GM11168 (cell line): ENCODE measurements around the gene TXLNG.
"Not testable (repeated sequence)": the region's sequence is repeated elsewhere in the genome, so short reads cannot be mapped to it uniquely, and the experiment has no call there.

ENCODE experiments used
- in situ Hi-C: fragments of 300-500 bp; cut with MboI; formaldehyde crosslinking; loops from one replicate; pipeline ENCODE4 v1.12.0; 2022; ENCODE audit warnings: low sequenced_read_pairs; ENCODE audit not compliant: unreplicated experiment

TXLNG gene

GRCh38 chrX:16784440-16784839, 1.8 kb upstream of the TXLNG start:
- in situ Hi-C loops, result not testable (repeated sequence)

- in situ Hi-C loops, result no loop called here
Measured at GRCh38 chrX:16785247-16786138, 773 bp upstream of the TXLNG start.

- in situ Hi-C loops, result no loop called here
Measured at GRCh38 chrX:16786791-16787735, 797 bp downstream of the TXLNG start.

GRCh38 chrX:16788477-16788876, 2.2 kb downstream of the TXLNG start:
- in situ Hi-C loops, result no loop called here

GRCh38 chrX:16796298-16796697, 10.0 kb downstream of the TXLNG start:
- in situ Hi-C loops, result no loop called here

- in situ Hi-C loops, result no loop called here
Measured at GRCh38 chrX:16797358-16797757, 11.1 kb downstream of the TXLNG start.

- in situ Hi-C loops, result no loop called here
Measured at GRCh38 chrX:16797841-16798240, 11.6 kb downstream of the TXLNG start.

GRCh38 chrX:16804923-16805464, 18.7 kb downstream of the TXLNG start:
- in situ Hi-C loops, result no loop called here

GRCh38 chrX:16807548-16807947, 21.3 kb downstream of the TXLNG start:
- in situ Hi-C loops, result no loop called here

- in situ Hi-C loops, result no loop called here
Measured at GRCh38 chrX:16807976-16808542, 21.8 kb downstream of the TXLNG start.

- in situ Hi-C loops, result no loop called here
Measured at GRCh38 chrX:16814597-16814996, 28.3 kb downstream of the TXLNG start.

GRCh38 chrX:16819634-16820033, 33.4 kb downstream of the TXLNG start:
- in situ Hi-C loops, result no loop called here

GRCh38 chrX:16822723-16823122, 36.5 kb downstream of the TXLNG start:
- in situ Hi-C loops, result no loop called here

- in situ Hi-C loops, result no loop called here
Measured at GRCh38 chrX:16825264-16826035, 39.2 kb downstream of the TXLNG start.

GRCh38 chrX:16826207-16826606, 39.9 kb downstream of the TXLNG start:
- in situ Hi-C loops, result no loop called here

- in situ Hi-C loops, result no loop called here
Measured at GRCh38 chrX:16827225-16827624, 41.0 kb downstream of the TXLNG start.

GRCh38 chrX:16828124-16828908, 42.0 kb downstream of the TXLNG start:
- in situ Hi-C loops, result no loop called here

- in situ Hi-C loops, result no loop called here
Measured at GRCh38 chrX:16832301-16832700, 46.0 kb downstream of the TXLNG start.

GRCh38 chrX:16834806-16835205, 48.5 kb downstream of the TXLNG start:
- in situ Hi-C loops, result no loop called here
